ENCODE measurements around the gene SCFD2. TPM values are rescaled to one million over a fixed set of nuclear protein-coding genes. Genes with fewer than 3 reads are reported as not detected.

SCFD2 gene
- 14.4 and 37.4 TPM in 2 replicates for total RNA-seq

DNA sequence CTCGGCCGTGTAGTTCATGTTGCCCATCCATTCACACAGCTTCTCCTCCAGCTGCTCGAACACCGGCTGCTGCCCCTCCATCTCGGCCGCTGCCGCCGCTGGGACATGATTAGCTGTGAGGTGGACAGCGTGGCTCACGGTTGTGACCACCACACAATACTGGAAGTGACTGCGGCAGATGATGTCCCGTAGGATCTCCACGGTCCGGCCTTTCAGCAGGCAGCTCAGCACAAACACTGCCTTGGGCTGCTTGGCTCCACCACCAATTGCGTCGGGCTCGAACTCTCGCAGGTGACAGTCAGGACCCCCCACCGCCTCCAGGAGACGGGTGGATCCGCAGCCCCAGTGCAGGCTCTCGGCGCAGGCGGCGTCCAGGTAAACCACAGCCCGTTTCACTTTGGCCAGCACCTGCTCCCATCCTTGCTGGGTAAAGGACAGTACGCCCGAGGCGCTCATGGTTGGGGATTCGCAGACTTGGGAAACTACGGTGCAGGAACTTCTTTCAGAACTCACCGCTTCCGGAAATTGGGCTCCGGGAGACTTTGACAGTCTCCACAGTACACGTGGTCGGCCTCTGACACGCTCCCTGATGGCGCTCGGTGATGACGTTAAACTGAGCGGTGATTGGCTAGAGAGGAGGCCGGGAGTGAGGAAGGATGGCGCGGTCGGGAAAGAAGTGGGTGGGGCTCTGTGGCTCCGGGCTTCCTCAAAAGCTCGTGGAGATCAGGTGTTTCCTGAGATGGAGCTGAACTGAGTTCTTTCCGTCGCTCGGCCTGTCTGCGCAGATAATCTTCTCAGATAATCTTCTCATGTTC, at the start of gene SCFD2:
SCFD2 (minus strand) TSS at position 576 of the 815 bp plus-strand sequence.

GRCh38 chr4:53377319-53378170, 11.7 kb upstream of the SCFD2 start, which contains the start of gene FIP1L1:
Gene FIP1L1, plus strand, starts transcription at chr4:53377641. Its CDS starts 198 bp downstream, at chr4:53377839.

GRCh38 chr4:52861879-52862616, 503.8 kb downstream of the SCFD2 start, which contains the start of gene RASL11B:
Gene RASL11B, plus strand, starts transcription at chr4:52862317. Its CDS starts 191 bp downstream, at chr4:52862508.

Other genes starting within 250 kb of the SCFD2 start
- 64.9 and 70.6 TPM in 2 replicates for gene FIP1L1, start 11.6 kb upstream of the SCFD2 start, total RNA-seq
- 2.1 and 5.1 TPM in 2 replicates for gene LNX1, start 225.4 kb upstream of the SCFD2 start, total RNA-seq

All from nasal cavity respiratory epithelium epithelial cell of viscerocranial mucosa (primary cell).